WTC11 (cell line): Measurements from ENCODE around the gene DEFB114.

Experiments used
- CTCF ChIP-seq: fragments of 200-600 bp; IDR thresholded peaks from 2 replicates; pipeline ENCODE4 v1.8.0; 2022; ENCODE audit warnings: antibody characterized with exemption
- ESRRA ChIP-seq: sonication (generic); formaldehyde crosslinking; IDR thresholded peaks from 2 replicates; pipeline ENCODE4 v1.8.1; 2022; ENCODE audit warnings: mild to moderate bottlenecking, missing genetic modification reagents, borderline replicate concordance
- KAT7 ChIP-seq: sonication (generic); formaldehyde crosslinking; IDR thresholded peaks from 2 replicates; pipeline ENCODE4 v1.8.1; 2023; ENCODE audit warnings: missing genetic modification reagents, mild to moderate bottlenecking, borderline replicate concordance
- MLX ChIP-seq: sonication (generic); formaldehyde crosslinking; IDR thresholded peaks from 2 replicates; pipeline ENCODE4 v1.8.1; 2023; ENCODE audit warnings: mild to moderate bottlenecking, missing genetic modification reagents, moderate library complexity
- SP1 ChIP-seq: sonication (generic); formaldehyde crosslinking; conservative IDR thresholded peaks from 2 replicates; pipeline ENCODE4 v1.8.1; 2022; ENCODE audit warnings: missing genetic modification reagents
- STAT6 ChIP-seq: sonication (generic); formaldehyde crosslinking; conservative IDR thresholded peaks from 2 replicates; pipeline ENCODE4 v1.8.1; 2023; ENCODE audit warnings: mild to moderate bottlenecking, low read depth, missing genetic modification reagents, moderate library complexity
- TP53 ChIP-seq: sonication (generic); formaldehyde crosslinking; IDR thresholded peaks from 2 replicates; pipeline ENCODE4 v1.8.1; 2023; ENCODE audit warnings: mild to moderate bottlenecking, missing genetic modification reagents
- USF2 ChIP-seq: sonication (generic); formaldehyde crosslinking; IDR thresholded peaks from 2 replicates; pipeline ENCODE4 v1.8.1; 2023; ENCODE audit warnings: mild to moderate bottlenecking, missing genetic modification reagents, moderate library complexity
- ZBTB21 ChIP-seq: sonication (generic); formaldehyde crosslinking; IDR thresholded peaks from 2 replicates; pipeline ENCODE4 v1.8.1; 2023; ENCODE audit warnings: mild to moderate bottlenecking, missing genetic modification reagents, borderline replicate concordance
- TF ChIP-seq, protein P1 (sequence below): sonication (generic); formaldehyde crosslinking; IDR thresholded peaks from 2 replicates; pipeline ENCODE4 v1.8.0; 2022; ENCODE audit warnings: mild to moderate bottlenecking, missing genetic modification reagents
- TF ChIP-seq, protein P2 (sequence below): sonication (generic); formaldehyde crosslinking; IDR thresholded peaks from 2 replicates; pipeline ENCODE4 v1.8.1; 2022; ENCODE audit warnings: low read depth, missing genetic modification reagents, borderline replicate concordance

GRCh38 chr6:49911252-49911651 lies 52.7 kb downstream of the DEFB114 start:
- TF ChIP-seq MLX (no peak), CTCF (no peak), SP1 (CRISPR knock-in tag) (no peak), TP53 (no peak), USF2 (CRISPR knock-in tag) (peak; percentile 65), STAT6 (CRISPR knock-in tag) (no peak), ZBTB21 (CRISPR knock-in tag) (no peak), ESRRA (CRISPR knock-in tag) (no peak), KAT7 (no peak)
- TF ChIP-seq, protein P1, sequence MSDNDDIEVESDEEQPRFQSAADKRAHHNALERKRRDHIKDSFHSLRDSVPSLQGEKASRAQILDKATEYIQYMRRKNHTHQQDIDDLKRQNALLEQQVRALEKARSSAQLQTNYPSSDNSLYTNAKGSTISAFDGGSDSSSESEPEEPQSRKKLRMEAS (CRISPR knock-in tag): no peak
- TF ChIP-seq, protein P2, sequence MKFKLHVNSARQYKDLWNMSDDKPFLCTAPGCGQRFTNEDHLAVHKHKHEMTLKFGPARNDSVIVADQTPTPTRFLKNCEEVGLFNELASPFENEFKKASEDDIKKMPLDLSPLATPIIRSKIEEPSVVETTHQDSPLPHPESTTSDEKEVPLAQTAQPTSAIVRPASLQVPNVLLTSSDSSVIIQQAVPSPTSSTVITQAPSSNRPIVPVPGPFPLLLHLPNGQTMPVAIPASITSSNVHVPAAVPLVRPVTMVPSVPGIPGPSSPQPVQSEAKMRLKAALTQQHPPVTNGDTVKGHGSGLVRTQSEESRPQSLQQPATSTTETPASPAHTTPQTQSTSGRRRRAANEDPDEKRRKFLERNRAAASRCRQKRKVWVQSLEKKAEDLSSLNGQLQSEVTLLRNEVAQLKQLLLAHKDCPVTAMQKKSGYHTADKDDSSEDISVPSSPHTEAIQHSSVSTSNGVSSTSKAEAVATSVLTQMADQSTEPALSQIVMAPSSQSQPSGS (CRISPR knock-in tag): no peak
